IPS-18c (cell line): ENCODE measurements around the gene ARHGAP10.
"Not testable (repeated sequence)": the region's sequence is repeated elsewhere in the genome, so short reads cannot be mapped to it uniquely, and the experiment has no call there.

Experiments used
- H3K4me3 ChIP-seq: 2 replicates; pipeline ENCODE4 v1.7.0; 2013; ENCODE audit warnings: low read depth, mild to moderate bottlenecking, low read length, moderate library complexity; ENCODE audit not compliant: insufficient read depth
- H3K9me3 ChIP-seq: one replicate; pipeline ENCODE4 v1.6.1; 2013; ENCODE audit warnings: mild to moderate bottlenecking, low read length, moderate library complexity; ENCODE audit not compliant: control insufficient read depth, insufficient read depth

The ARHGAP10 gene

DNA sequence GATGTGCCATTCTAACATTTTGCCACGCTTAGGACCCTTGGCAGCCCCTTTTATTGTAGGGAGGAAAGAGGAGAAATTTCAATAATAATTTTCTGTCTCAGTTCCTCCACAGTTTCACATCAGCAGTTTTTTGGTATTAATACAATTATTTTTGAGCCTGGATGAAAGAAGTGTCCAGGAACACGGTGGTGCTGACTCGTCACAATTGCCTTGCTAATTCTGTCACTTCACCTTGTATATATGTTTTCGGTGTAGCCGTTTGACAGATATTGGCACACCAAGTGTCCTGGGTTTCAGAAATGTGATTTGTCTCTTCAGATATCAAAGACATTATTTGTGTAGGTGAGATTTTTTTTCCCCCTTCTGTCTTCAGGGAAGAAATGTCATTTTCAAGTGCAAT is 142.2 kb downstream of the ARHGAP10 start:
- no peak overlapping the region for H3K4me3 ChIP-seq
- H3K9me3 ChIP-seq, result no peaks in the 10 kb centered on the region

DNA sequence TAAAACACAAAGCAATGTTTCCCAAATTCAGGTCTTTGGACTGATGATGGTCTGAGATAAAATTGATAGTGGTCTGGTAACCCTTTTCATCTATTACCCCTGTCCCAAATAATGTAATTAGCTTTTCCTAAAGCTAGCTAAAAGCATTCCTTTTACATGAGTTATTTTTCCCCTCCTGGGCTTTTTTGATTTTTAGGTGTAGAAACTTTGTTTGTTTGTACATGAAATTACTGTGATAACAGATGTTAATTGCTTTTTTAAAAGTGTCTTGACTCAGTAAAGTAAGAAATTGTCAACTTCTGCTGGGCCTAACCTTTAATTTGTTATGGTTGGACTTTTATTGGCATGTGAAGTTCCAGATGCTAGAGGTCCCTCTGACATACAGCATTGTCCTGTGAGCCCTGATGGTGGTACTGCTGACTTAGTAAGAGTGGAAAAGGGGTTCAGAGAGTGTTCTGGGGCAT is 145.5 kb downstream of the ARHGAP10 start:
- no peaks in the 10 kb centered on the region for H3K9me3 ChIP-seq
- H3K4me3 ChIP-seq, result no peak overlapping the region

GRCh38 chr4:147879676-147880075 is 147.8 kb downstream of the ARHGAP10 start:
- H3K9me3 ChIP-seq, result no peaks in the 10 kb centered on the region
- no peak overlapping the region for H3K4me3 ChIP-seq

- no peak overlapping the region for H3K4me3 ChIP-seq
- H3K9me3 ChIP-seq, result peaks cover 2% of the 10 kb centered on the region
Measured at GRCh38 chr4:147880511-147880910, 148.6 kb downstream of the ARHGAP10 start.

DNA sequence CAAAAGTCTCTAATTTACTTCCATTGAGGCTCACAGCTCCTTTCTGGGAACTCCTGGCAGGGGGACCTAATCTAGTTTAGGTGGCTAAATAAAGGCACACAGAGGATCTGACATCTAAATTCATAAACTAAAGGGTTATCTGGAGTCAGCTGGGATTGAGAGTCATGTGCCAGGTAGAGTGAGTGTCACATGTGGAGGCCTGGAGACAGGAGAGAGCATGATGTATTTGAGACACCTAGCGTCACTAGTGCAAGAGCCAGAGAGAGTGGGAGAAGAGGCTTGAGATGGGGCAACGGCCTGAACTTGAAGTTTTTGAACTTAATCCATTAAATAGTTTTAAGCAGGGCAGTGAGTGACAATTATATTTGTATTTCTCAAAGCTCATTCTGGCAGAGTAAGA is 152.6 kb downstream of the ARHGAP10 start:
- Histone ChIP-seq H3K4me3 (no peak overlapping the region), H3K9me3 (peaks cover 2% of the 10 kb centered on the region)

DNA sequence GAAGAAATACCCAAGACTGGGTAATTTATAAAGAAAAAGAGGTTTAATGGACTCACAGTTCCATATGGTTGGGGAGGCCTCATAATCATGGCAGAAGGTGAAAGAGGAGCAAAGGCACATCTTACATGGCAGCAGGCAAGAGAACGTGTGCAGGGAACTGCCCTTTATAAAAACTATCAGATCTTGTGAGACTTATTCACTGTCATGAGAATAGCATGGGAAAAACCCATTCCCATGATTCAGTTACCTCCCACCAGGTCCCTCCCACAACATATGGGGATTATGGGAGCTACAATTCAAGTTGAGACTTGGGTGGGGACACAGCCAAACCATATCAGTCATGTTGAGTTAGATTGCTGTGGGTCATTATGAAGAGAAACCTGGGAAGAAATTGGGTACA is 153.3 kb downstream of the ARHGAP10 start:
- not testable (repeated sequence) for H3K4me3 ChIP-seq, H3K9me3 ChIP-seq

GRCh38 chr4:147891476-147892115 is 159.7 kb downstream of the ARHGAP10 start:
- H3K9me3 ChIP-seq, result no peaks in the 10 kb centered on the region
- H3K4me3 ChIP-seq, result no peak overlapping the region

DNA sequence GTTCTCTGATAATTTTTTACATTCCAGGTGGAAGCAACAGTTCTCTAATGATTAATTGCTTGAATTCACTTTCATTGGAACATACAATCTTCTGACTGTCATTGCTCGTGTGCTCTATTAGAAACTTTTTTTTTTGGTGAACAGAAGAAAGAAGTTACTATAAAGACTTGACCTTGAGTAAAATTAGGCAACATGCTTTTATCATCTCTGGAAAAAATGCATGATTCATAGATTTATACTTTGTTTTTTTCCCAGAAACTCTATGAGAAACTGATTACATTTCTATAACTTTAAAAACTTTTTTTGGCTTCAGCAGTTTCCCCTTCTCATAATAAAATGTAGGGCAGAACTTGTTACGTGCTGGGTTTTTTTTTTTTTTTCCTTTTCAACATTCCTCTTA is 167.6 kb downstream of the ARHGAP10 start:
- Histone ChIP-seq H3K9me3 (no peaks in the 10 kb centered on the region), H3K4me3 (no peak overlapping the region)

- no peaks in the 10 kb centered on the region for H3K9me3 ChIP-seq
- no peak overlapping the region for H3K4me3 ChIP-seq
Measured at GRCh38 chr4:147901388-147901787, 169.5 kb downstream of the ARHGAP10 start.

DNA sequence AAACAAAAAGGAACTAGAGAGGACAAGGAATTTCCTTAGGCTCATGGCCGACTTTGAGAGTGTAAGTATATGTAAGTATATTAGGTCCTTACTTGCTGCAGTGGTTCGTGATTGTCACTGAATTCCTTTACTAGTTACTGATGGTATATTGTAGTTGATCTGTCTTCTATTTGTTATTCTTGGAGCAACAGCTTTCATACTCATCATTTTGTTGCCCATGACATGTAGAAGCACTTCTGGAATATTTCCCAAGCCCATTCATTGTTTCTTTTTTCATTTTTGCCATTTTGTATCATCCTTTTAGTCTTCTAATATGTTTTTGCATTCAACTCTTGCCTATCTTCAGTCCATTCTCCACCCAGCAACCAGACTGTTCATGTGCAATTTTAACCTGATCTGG is 170.0 kb downstream of the ARHGAP10 start:
- Histone ChIP-seq H3K4me3 (no peak overlapping the region), H3K9me3 (no peaks in the 10 kb centered on the region)

DNA sequence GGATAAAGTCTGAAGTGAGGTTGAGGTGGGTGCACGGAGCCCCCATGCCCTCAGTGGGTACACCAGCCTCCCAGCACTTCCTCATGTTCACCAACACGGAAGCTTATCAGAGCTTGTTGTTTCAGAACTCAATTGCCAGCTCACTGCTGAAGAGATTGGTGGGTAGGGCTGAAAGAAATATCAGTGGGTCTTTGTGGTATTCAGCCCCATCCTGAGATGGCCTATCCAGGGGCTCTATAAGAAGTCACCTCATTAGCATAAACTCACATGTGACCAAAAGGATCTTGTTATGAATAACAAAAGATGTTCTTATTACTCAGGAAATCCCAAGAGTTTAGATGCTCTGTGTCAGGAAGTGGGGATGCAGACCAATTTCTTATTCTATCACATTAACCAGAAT is 177.3 kb downstream of the ARHGAP10 start:
- no peak overlapping the region for H3K4me3 ChIP-seq
- H3K9me3 ChIP-seq, result no peaks in the 10 kb centered on the region

- no peak overlapping the region for H3K4me3 ChIP-seq
- H3K9me3 ChIP-seq, result no peaks in the 10 kb centered on the region
Measured at GRCh38 chr4:147910315-147910714, 178.4 kb downstream of the ARHGAP10 start.

DNA sequence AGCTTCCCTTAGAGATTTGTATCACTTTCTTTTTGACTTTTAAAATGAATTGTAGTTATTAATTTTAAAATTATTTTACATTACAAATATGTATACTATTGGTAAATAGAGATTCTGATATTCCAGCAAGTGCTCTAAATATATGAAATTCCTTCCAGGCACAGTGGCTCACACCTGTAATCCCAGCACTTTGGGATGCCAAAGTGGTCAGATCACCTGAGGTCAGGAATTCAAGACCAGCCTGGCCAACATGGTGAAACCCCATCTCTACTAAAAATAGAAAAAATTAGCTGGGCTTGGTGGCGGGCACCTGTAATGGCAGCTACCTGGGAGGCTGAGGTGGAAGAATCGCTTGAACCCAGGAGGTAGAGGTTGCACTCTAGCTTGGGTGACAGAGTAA is 180.2 kb downstream of the ARHGAP10 start:
- not testable (repeated sequence) for H3K4me3 ChIP-seq, H3K9me3 ChIP-seq

DNA sequence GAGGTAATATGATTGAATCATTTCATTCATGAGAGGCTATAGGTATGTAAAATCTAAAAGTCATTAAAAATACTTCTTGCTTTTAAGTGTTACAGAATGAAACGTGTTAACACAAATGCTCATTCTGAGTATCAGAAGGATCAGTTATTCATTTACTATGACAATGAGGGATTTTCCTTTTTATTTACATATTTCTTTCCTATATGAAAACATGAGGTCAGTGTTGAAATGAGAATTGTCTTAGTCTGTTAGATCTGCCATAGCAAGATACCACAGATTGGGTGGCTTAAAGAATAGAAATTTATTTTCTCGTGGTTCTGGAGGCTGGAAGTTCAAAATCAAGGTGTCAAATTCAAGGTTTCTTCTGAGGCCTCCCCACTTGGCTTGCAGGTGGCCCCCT is 181.2 kb downstream of the ARHGAP10 start:
- no peak overlapping the region for H3K4me3 ChIP-seq
- no peaks in the 10 kb centered on the region for H3K9me3 ChIP-seq

GRCh38 chr4:147916351-147916750 is 184.5 kb downstream of the ARHGAP10 start:
- Histone ChIP-seq H3K9me3 (no peaks in the 10 kb centered on the region), H3K4me3 (no peak overlapping the region)

DNA sequence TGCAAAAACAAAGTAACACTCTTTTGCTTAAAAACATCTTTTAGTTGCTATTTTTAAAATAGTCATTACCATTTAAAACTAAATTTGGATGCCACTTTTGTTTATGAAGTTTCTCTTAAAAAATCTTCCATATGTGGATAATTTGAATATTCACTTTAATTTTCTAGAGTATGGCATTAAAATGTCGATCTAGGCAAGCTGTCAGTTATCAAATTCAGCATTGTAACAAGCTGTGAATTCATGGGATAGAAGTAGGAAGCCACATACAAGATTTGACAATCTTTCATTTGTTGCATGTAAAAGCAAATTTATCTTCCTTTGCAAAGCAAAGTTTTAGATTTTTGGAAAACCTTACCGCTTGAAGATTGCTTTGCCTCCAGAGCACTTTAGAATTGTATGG is 191.5 kb downstream of the ARHGAP10 start:
- H3K9me3 ChIP-seq, result no peaks in the 10 kb centered on the region
- H3K4me3 ChIP-seq, result no peak overlapping the region

- no peaks in the 10 kb centered on the region for H3K9me3 ChIP-seq
- H3K4me3 ChIP-seq, result no peak overlapping the region
Measured at GRCh38 chr4:147923854-147924253, 192.0 kb downstream of the ARHGAP10 start.

- Histone ChIP-seq H3K9me3 (no peaks in the 10 kb centered on the region), H3K4me3 (no peak overlapping the region)
Measured at GRCh38 chr4:147924604-147925412, 192.9 kb downstream of the ARHGAP10 start.
